Measurements from ENCODE around the gene MFSD11. TPM values are rescaled to one million over a fixed set of nuclear protein-coding genes. Genes with fewer than 3 reads are reported as not detected.
"Not testable (repeated sequence)": the region's sequence is repeated elsewhere in the genome, so short reads cannot be mapped to it uniquely, and the experiment has no call there.

The MFSD11 gene
- polyA plus RNA-seq (ENCODE audit: insufficient read length in 4 of 4), result 10 to 100 TPM; 26.8 to 34.4 (median 28.4) TPM

DNA sequence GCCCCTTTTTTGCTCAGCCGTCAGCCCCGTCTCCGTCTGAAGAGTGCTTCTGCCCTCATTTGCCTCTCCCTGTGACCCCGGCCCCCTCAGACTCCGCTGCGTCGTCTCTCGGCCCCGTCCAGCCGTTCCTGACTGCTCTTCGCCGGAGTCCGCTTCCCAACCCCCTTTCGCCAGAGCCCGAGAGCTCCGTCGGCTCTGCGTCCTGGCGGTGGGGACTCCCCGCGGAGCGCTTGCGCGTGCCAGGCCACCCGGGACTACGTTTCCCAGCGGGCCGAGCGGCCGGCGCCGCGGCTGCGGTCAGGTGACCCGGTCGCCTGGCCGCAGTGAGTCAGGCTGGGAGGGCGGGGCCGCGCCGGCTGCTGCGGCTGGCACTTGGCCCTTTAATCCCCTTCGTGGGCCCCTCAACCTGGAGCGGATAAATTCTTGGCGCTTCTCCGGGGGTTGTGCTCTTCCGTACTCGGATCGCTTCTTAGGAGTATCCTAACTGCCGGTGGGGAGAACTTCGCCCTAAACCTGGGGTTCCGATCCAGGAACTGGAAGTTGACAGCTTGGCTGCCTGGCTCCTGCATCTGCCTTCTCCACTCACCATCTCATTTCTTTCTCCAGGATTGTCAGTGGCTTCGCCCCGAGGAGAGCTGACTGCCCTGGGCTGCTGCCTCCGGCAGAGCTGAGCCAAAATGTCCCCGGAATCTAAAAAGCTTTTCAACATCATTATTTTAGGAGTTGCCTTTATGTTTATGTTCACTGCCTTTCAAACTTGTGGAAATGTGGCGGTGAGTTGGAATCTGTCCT is at the start of gene MFSD11:
MFSD11 (plus strand) TSS at position 444 of the 792 bp plus-strand sequence; CDS start at position 678, 234 bp downstream.
- DNase-seq (ENCODE audit: low read depth in 4 of 4, low spot score in 3 of 4), result peak; percentile 86 to 89 (median 88)

DNA sequence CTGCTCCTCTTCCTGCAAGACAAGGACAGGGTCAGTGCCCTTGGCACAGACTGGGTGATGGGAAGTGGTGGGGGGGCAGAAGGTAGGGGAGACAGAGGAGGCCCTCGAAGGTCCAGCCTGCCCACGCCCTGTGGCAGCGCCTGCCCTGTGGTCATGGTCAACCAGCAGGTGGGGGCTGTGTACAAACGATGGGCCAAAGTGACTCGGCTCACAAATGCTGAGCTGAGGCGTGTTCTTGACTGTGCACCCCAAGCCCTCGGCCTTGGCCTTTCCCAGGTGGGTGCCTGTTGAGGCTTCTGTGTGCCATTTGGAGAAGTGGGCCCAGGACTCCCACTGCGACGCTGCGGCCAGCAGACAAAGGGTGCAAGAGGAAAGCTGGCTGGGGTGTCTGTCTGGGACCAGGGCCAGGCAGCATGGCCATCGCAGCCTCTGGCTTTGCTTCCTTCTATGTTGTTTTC is 49.7 kb upstream of the MFSD11 start:
- no peak for DNase-seq (ENCODE audit: low read depth in 4 of 4, low spot score in 3 of 4)

DNA sequence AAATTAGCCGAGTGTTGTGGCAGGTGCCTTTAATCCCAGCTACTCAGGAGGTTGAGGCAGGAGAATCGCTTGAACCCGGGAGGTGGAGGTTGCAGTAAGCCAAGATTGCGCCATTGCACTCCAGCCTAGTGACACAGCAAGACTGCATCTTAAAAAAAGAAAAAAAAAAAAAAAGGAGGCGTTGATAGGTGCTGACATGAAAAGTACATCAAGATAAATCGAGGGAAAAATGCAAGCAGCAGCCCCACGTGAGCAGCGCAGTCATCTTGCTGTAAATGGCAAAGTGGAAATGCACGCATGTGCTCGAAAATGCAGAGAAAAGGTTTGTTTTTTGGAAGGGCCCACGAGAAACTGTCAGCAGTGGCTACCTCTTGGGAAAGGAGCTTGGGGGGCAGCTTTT is 48.1 kb upstream of the MFSD11 start:
- DNase-seq (ENCODE audit: low read depth in 4 of 4, low spot score in 3 of 4), result no peak

- DNase-seq (ENCODE audit: low read depth in 4 of 4, low spot score in 3 of 4), result no peak
These were observed 47.2 kb upstream of the MFSD11 start for GRCh38 chr17:76690596-76691280.

DNA sequence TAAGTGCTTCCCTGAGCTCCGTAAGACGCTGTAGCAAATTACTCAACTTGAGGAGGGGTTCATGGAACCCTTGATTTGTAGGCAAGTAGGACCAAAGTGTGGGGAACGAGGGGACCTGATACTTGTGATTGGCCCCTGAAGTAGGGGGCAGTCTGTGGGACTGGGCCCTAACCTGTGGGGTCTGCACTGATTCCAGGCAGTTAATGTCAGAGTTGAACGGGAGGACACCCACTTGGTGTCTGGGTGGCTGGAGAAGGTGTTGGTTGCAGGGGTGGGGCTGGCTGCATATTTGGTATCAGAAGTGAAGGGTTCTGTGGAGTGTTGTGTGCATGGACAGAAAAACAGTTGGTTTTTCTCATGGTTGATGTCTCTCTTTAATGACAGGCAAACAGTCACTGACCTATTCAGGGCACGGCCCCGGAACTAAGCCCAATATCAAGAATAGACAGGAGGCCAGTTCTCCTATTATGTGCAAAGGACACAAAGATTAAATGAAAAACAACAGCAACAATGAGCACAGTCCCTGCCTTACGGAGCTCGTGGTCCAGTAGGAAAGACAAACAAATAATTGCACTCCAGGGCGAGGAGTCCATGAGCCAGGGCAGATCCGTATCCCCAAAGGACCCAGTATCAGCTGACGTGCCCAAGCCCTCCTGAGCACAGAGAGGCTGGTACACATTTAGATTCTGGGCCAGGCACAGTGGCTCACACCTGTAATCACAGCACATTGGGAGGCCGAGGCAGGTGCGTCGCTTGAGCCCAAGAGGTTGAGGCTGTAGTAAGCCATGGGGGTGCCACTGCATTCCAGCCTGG is 46.3 kb upstream of the MFSD11 start:
- no peak for DNase-seq (ENCODE audit: low read depth in 4 of 4, low spot score in 3 of 4)

GRCh38 chr17:76695059-76695831 is 42.7 kb upstream of the MFSD11 start:
- no peak for DNase-seq (ENCODE audit: low read depth in 4 of 4, low spot score in 3 of 4)

DNA sequence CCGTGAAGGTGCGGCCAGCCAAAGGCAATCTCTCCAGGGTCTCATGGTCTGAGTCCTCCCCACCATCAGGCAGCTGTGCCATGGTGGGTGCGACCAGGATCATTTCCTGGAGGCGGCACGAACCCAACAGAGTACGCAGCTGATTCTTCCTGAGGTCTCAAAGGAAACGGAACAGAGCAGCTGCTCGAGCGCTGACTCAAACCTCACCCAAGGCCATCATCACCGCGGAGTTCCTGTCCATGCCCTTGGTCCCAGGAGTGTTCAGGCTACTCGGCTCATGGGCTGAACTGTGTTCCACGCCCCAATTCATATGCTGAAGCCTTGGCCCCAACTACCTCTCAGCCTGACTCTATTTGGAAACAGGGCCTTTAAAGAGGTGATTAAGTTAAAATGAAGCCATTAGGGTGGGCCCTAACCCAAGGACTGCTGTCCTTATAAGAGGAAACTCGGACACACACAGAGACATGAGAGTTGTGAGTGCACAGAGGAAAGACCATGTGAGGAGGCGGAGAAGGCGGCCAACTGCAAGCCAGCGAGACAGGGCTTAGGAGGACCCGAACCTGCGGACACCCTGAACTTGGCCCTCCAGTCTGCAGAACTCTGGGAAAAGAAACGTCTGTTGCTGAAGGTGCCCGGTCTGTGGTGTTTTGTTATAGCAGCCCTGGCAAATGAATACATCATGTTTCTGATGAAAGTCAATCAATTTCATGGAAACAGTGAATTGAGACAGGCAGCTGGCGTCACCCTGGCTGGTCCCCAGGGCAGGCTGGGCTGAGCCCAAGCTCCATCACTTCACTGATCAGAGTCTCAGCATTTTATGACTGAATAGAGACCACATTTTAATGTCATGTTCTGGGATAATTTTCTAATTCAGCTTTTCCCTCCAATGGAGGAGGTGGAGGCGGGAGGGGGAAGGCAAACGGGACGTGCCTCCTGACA is 40.9 kb upstream of the MFSD11 start:
- no peak for DNase-seq (ENCODE audit: low read depth in 4 of 4, low spot score in 3 of 4)

GRCh38 chr17:76697702-76698465 is 40.0 kb upstream of the MFSD11 start:
- DNase-seq (ENCODE audit: low read depth in 4 of 4, low spot score in 3 of 4), result no peak

DNA sequence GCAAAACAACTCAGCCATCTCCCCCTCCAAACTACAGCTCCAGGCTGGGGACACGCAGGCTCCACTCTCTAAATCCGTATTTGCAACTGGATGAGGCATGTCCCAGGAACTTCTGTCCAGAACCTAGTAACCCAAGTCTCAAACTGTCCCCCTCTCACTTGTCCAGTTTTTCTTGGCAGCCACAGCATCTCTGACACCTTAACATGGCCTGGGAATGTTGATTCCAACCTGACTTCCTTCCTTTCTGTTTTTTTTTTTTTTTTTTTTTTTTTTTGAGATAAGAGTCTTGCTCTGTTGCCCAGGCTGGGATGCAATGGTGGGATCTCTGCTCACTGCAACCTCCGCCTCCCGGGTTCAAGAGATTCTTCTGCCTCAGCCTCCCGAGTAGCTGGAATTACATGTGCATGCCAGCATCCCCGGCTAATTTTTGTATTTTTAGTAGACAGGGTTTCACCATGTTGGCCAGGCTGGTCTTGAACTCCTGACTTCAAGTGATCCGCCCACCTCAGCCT is 39.4 kb upstream of the MFSD11 start:
- not testable (repeated sequence) for DNase-seq (ENCODE audit: low read depth in 4 of 4, low spot score in 3 of 4)

- DNase-seq (ENCODE audit: low read depth in 4 of 4, low spot score in 3 of 4), result no peak
These were observed 37.7 kb upstream of the MFSD11 start for GRCh38 chr17:76700270-76700616.

DNA sequence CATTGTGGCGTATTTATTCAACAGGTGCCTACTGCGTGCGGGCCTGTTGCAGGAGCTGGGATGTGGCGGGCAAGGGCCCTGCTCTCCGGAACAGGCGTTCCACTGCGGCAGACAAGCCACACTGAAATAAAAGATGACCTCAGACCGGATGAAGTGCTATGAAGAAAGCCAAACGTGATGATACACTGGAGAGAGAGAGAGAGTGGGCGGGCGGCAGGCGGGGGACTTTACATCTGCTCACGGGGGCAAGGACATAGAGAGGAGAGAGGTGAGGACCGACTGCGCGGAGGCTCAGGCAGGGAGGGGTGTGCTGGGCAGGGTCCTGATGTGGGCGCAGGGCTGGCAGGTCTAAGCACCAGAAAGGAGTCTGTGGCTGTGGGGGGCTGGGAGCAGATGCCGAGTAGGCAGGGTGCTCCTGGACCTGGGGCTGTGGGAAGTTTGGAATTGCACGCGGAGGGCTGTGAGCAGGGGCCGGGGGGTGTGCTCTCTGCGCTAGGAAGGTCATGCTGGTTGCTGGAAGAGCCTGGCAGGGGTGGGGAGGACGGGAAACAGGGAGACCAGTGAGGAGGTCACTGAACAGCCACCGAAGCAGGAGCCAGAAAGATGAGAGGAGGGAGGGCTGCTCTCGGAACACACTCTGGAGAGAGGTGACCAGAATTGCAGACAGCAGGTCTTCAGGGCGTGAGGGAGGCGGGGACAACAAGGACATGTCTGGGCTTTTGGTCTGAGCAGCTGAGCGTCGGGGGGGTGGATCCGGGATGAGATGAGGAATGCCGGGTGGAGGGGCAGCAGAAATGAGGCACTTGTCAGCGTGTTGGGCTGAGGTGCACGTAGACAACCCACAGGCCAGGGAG is 37.1 kb upstream of the MFSD11 start:
- DNase-seq (ENCODE audit: low read depth in 4 of 4, low spot score in 3 of 4), result no peak

GRCh38 chr17:76701471-76701967 is 36.4 kb upstream of the MFSD11 start:
- DNase-seq (ENCODE audit: low read depth in 4 of 4, low spot score in 3 of 4), result no peak

GRCh38 chr17:76702076-76702475 is 35.8 kb upstream of the MFSD11 start:
- no peak for DNase-seq (ENCODE audit: low read depth in 4 of 4, low spot score in 3 of 4)

DNA sequence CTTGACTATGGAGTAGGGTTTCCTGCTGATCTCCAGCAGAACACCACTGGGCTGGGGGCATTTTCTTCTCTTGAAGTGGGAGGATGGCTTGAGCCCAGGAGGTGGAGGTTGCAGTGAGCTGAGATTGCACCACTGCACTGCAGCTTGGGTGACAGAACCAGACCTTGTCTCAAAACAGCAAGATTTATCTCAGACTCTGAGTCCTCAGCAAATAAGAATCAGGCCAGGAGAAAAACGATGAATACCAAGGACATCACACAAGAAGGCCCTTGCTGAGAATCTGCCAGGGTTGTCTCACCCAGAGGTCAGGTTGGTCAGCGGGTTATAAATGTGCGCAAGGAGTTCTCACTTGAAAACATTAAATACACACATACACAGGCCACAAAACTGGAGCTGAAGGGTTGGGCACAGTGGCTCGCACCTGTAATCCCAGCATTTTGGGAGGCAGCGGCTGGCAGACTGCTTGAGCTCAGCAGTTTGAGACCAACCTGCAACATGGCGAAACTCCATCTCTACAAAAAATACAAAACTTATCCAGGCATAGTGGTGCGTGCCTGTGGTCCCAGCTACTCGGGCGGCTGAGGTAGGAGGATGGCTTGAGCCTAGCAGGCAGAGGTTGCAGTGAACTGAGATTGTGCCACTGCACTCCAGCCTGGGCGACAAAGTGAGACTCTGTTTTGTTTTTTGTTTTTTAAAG is 34.8 kb upstream of the MFSD11 start:
- no peak for DNase-seq (ENCODE audit: low read depth in 4 of 4, low spot score in 3 of 4)

DNA sequence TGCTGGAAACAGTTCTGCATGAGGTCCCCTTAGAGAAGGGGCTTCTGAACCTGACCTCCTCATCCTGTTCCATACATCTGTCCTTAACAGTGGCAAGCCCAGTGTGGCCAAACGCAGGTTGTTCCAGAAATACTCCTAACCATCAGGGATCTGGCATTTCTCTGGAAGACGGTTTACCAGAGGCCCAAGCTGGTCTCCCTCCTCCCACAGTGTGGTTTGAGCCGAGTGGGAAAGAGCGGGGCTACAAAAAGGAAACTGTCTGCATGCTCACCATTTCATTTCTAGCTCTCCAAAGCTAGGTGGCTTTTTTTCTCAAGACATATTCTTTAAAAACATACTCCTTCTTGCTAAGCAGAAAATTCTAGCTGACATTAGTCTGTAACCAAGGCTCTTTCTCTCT is 33.1 kb upstream of the MFSD11 start:
- DNase-seq (ENCODE audit: low read depth in 4 of 4, low spot score in 3 of 4), result no peak

- no peak for DNase-seq (ENCODE audit: low read depth in 4 of 4, low spot score in 3 of 4)
These were observed 31.1 kb upstream of the MFSD11 start for GRCh38 chr17:76706817-76707216.
